Dedifferentiated amniotic fluid mesenchymal stem cell (primary cell): ENCODE measurements around the gene RGS9.
"Not testable (repeated sequence)": the region's sequence is repeated elsewhere in the genome, so short reads cannot be mapped to it uniquely, and the experiment has no call there.

Source experiments
- DNase-seq: peaks from one replicate; pipeline ENCODE4 v3.0.0-alpha.2; 2016; ENCODE audit errors: extremely low spot score

RGS9 gene

DNA sequence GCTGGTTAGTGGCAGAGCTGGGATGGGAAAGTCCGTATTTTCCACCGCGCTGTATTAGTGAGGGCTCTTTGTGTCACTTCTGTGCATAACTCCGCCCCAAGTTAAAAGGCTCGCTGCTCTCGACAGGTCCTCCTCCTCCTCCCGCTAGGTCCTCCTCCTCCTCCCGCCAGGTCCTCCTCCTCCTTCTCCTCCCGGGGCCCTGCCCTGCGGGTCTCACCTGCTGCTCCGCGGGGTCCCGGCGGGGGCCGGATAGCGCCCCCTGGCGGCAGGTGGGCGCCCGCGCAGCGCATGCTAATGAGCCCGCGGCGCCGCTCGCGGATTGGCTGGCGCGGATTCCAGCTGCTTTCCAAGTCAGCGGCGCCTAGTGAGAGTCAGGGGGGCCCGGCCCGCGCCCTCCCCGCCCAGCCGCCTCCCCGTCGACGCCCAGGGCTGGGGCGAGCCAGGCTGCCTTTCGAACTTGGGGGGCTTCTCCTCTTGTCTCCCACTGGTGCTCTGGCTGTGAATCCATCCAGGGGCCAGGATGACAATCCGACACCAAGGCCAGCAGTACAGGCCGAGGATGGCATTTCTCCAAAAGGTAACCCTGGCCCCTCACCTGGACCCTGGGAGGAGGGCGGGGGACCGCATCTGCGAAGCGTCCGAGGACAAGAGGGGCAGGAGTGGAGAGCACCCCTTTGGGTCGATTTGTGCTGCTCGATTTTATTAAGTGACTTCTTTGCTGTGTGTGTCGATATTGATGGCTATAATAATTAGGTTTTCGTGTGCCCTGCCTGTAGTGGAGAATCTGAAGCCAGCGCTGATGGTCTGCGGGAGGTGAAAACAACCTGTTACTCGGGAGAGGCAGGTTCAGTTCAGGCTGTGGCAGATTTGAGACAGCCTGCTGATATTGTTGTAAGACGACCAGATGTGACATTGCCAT, at the start of gene RGS9:
Gene RGS9, plus strand, starts transcription at position 350 of the 919 bp plus-strand sequence. Its CDS starts 171 bp downstream, at position 521.
- DNase-seq, result peak; percentile 34

DNA sequence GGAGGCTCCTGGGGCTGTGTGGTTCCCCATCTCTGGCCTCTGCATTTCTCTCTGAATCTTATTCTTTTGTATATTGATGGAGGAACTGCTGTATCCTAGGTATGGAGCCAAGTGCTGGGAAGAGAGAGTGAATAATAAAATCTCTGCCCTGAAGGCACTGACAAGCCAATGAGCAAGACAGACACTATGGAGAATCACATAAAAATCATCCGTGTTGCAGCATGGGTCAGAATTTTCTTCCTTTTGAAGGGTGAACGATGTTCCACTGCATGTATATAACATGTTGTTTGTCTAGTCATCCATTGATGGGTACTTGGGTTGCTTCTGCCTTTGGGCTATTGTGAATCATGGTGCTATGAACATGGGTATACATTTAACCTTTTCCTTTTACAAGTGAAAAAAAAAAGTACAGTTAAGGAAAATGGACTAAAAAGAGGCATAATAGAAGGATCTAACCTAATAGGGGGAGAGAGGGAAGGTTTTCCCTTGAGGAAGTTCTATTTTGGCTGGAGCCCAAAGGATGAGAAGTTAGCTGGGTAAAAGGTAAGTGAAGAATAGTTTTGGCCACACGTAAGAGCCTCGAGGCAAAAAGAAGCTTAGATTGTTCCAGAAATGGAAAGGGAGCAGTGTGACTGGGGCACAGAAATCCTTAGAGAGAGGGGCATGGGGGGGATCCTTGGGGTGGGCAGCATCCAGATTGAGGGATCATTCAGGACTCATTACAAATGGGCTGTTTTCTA, 48.4 kb upstream of the RGS9 start:
- no peak for DNase-seq

DNA sequence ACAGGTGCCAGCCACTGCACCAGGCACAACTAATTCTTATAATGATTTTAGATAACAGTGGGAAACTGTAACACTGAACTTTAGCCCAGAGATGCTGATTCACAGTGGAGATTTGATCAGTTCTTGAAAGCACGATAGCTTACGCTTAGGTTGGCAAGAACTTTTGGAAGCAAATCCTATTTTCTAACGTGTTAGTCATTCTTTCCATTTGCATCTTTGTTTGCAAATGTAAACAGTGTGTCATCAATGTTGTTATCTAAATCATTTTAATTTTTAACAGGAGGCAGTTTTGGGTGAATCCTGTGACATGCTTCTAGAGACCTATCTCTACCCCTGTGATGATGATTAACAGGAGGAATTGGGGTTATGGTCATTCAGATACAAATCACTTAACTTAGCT, 44.9 kb upstream of the RGS9 start:
- peak; percentile 28 for DNase-seq

DNA sequence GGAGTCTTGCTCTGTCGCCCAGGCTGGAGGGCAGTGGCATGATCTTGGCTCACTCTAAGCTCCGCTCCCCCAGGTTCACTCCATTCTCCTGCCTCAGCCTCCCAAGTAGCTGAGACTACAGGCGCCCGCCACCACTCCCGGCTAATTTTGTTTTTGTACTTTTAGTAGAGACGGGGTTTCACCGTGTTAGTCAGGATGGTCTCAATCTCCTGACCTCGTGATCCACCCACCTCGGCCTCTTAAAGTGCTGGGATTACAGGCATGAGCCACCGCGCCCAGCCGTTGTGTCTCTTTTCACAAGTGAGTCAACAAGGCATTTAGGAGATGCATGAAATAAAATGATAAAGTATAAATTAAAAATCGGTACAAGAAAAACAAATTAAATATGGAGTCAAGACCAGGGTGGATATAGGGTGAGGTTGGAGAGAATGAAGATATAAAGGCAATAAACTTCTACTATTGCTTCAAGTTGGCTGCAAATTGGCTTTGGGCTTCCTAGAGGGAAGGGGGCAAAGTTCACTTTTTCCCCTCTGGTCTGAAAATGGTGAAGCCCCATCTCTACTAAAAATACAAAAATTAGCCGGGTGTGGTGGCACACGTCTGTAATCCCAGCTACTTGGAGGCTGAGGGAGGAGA, 44.3 kb upstream of the RGS9 start:
- not testable (repeated sequence) for DNase-seq

DNA sequence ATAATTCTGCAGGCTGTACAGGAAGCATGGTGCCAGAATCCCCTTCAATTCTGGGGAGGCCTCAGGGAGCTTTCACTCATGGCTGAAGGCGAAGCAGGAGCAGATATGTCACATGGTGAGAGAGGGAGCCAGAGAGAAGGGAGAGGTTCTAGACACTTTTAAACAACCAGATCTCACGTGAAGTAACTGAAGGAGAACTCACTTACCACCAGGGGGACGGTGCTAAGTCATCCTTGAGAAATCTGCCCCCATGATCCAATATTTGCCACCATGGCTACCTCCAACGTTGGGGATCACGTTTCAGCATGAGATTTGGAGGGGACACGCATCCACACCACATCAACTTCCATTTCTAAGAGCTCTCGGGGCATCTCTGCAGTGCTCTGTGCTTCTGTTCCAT, 43.2 kb upstream of the RGS9 start:
- no peak for DNase-seq

DNA sequence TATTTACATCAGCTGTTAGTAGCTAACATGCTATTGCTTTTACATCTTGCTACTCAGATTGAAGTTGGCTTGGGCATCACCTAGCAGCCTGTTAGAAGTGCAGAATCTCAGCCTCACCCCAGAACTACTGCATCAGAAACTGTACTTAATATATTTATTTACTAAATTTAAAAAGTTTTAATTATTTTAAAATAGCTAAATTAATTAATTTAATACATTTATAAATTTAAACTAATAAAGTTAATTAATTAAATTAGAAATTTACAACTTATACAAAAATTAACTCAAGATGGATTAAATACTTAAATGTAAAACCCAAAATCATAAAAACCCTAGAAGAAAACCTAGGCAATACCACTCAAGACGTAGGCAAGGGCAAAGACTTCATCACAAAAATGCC, 41.7 kb upstream of the RGS9 start:
- no peak for DNase-seq

DNA sequence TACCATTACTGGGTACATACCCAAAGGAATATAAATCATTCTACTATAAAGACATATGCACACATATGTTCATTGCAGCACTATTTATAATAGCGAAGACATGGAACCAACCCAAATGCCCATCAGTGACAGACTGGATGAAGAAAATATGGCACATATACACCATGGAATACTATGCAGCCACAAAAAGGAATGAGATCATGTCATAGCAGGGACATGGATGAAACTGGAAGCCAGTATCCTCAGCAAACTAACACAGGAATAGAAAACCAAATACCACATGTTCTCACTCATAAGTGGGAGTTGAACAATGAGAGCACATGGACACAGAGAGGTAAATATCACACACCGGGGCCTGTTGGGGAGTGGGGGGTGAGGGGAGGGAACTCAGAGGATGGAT, 40.8 kb upstream of the RGS9 start:
- not testable (repeated sequence) for DNase-seq

DNA sequence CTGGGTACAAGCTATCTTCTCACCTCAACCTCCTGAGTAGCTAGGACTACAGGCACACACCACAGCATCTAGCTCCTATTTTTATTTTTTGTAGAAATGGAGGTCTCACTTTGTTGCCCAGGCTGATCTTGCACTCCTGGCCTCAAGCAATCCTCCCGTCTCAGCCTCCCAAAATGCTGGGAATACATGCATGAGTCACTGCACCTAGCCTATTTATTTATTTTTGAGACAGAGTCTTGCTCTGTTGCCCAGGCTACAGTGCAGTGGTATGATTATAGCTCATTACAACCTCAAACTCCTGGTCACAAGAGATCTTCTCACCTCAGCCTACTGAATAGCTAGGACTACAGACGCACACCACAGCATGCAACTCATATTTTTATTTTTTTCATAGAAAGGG, 40.1 kb upstream of the RGS9 start:
- DNase-seq, result no peak

DNA sequence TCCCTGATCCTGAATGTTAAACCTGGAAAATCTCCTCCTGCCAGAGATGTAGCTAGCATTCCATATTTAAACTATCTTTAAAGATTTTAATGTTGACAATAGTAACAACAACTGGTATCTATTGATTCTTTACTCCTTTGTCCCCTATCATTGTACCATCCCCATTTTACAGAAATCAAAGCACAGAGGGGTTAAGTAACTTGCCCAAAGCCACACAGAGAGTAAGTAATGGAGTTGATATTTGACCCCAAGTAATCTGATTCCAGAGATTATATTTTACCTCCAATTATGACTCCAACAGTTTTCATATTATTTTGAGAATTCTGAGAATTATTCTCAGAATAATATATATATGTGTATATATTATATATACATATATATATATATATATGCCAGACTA, 37.7 kb upstream of the RGS9 start:
- no peak for DNase-seq

DNA sequence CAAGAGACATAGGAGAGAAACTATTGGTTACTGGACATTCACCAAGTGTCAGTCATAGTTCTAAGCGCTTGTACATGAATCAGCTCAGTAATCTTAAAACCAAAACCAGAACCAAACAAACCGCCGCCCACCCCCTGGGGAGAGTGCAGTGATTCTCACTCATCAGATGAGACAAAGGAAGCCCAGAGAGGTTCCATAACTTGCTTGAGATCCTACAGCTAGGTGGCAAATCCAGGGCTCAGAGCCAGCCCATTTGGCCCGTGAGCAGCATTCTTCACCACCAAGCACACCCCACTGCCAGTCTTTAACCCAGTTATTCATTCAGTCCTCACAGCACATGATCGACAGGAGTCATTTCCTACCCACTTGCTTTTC, 37.2 kb upstream of the RGS9 start:
- peak; percentile 33 for DNase-seq

DNA sequence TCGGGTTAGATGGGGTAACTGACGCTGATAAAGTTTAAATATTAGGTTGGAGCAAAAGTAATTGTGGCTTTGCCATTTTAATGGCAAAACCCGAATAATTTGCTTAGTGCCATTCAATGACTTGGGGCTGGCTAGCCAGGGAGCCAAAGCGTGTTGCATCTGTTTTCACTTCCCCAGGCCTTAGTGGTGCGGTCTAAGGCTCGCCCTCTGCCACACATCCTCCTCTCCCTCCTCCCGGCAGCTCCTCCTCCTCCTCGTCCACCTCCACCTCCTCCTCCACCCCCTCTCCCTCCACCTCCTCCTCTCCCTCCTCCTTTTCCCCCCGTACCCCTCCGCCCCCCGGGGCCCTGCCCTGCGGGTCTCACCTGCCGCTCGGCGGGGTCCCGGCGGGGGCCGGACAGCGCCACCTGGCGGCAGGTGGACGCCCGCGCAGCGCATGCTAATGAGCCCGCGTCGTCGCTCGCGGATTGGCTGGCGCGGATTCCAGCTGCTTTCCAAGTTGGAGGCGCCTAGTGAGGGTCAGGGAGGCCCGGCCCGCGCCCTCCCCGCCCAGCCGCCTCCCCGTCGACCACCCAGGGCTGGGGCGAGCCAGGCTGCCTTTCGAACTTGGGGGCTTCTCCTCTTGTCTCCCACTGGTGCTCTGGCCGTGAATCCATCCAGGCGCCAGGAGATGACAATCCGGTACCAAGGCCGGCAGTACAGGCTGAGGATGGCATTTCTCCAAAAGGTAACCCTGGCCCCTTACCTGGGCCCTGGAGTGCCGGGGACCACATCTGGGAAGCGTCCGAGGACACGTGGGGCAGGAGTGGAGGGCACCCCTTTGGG, 36.6 kb upstream of the RGS9 start:
- DNase-seq, result peak; percentile 40

DNA sequence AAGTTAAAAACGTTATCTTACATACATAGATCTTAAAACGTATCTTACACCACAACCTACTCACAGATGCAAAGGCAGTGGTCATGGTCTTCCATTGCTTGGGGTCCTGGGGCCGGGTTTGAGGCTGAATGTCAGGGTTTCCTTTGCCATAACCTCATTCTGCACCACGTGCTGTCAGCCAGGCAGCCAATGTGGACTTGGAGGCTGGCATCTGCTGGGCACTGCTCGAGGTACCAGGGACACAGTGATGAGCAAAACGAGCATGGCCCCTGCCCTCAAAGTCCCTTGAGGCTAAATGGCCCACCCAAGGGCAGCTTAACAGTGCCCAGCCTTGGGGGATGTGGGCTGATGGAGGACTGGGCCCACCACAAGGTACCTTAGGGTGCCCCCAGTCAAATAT, 35.8 kb upstream of the RGS9 start:
- no peak for DNase-seq

DNA sequence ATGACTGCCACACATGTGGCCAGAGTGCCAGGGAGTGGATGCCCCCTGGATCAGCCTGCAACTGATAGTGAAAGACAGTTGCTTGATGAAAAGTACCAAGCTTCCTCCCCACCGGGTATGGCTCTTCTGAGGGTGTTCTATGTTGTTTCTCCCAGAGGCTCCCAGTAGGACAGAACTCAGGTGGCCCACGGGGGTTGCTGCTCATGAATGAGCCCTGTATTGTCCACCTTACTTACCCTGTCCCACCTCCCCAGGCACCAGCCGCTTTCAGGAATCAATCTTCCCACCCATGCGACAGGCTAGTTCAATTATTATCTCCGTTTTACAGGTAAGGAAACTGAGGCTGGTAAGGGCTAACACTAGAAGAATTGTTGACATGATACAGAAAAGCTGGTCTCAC, 34.9 kb upstream of the RGS9 start:
- no peak for DNase-seq

DNA sequence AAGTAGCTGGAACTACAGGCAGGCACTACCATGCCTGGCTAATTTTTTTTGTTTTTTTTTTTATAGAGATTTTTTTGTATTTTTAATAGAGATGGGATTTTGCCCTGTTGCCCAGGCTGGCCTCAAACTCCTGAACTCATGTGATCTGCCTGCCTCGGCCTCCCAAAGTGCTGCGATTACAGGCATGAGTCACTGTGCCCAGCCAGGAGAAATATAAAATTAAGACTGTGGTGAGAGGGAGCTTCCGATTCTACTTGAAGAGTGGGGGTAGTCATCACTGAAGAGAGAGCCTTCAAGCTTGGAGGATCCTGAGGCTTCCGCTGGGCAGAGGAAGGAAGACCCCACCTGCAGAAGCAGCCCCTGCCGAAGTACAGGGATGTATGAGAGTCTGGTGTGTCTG, 34.4 kb upstream of the RGS9 start:
- no peak for DNase-seq

DNA sequence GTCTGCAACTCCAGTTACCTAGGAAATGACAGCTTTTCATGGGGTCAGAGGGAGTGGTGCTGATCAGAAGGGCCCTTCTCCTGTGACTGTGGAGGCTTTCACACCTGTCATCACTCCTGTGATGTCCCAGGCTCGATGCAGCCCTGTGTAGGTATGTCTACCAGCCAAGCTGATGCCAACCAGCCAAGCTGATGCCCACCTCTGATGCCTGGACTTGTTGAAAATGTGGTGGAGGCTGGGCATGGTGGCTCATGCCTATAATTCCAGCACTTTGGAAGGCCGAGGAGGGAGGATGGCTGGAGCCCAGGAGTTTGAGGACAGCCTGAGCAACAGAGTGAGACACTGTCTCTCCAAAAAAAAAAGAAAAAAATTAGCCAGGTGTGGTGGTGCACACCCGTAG, 33.7 kb upstream of the RGS9 start:
- no peak for DNase-seq

DNA sequence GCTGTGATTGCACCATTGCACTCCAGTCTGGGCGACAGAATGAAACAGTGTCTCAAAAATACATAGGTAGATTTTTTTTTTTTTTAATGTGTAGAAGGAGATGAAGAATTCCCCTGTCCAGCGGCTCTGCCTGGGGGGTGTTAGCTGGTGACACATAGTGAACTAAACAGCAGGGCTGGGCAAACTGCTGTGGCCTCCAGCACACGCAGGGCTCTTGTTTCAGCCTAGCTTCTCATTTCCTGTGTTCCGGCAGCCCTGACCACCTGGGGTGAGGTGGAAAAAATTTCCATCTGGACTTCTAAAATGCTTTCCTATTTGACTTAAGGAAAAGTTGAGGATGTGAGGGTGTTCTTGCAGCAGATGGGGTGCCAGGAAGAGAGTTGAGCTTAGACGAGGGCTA, 33.3 kb upstream of the RGS9 start:
- DNase-seq, result no peak

DNA sequence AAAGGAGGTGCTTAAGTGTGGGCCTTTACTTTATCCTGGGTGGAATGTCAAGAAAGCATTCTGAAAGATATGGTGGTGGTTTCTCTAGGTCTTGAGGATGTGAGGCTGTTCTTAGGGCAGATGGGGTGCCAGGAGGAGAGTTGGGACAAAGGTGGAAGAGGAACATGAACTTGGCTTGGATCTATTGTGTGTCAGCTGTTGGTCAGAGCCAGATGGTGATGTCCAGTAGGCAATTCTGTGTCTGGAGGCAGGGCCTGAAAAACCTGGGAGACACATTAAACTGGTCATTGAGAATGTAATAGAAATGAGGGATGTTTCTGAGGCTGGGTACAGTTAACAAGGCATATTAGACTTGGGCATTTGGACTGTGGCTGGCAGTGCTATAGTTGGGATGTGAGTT, 32.6 kb upstream of the RGS9 start:
- DNase-seq, result no peak

DNA sequence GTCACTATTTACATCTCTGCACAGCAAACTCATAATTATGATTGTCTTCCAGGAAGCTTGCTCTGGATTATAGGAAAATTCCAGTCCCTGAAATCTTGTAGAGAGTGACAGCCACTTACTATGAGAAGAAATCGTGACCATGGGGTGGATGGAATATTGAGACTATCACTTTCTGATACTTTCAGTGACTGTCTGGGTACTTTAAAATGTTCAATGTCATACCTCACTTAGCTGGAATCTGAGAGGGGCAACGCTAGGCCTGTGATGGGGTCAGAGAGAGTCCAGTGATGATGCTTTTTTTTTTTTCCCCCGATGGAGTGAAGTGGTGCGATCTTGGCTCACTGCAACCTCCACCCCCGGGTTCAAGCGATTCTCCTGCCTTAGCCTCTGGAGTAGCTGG, 32.2 kb upstream of the RGS9 start:
- DNase-seq, result no peak

DNA sequence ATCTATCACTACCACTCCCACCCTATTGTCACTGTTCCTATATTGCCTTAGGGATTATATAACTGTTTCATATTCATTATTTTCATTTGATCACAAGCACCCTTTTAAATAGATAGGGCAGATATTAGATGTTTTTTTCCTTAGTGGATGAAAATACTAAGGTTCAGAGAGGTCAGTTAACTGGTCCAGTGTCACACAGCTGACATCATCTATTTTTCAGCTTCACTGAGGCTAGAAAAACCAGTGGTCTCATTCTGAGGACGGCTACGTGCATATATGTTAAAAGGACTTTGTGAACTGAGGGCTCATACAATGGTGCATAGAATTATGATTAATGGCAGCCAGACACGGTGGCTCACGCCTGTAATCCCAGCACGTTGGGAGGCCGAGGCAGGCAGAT, 29.0 kb upstream of the RGS9 start:
- no peak for DNase-seq

DNA sequence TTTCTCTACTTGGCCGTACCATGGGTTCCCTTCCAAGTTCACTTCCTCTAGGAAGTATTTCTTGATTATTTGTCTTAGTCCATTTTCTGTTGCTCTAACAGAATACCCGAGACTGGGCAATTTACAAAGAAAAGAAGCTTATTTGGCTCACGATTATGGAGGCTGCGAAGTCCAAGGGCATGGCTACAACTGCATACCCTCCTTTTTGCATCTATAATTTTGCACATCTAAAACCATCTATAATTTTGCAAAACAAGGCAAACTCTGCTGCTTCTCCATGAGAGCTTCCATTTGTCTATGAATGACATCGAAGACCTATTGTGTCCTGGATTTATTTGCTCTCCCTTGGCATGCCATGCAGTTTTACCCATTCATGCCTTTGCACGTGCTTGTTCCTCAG, 27.6 kb upstream of the RGS9 start:
- DNase-seq, result no peak

DNA sequence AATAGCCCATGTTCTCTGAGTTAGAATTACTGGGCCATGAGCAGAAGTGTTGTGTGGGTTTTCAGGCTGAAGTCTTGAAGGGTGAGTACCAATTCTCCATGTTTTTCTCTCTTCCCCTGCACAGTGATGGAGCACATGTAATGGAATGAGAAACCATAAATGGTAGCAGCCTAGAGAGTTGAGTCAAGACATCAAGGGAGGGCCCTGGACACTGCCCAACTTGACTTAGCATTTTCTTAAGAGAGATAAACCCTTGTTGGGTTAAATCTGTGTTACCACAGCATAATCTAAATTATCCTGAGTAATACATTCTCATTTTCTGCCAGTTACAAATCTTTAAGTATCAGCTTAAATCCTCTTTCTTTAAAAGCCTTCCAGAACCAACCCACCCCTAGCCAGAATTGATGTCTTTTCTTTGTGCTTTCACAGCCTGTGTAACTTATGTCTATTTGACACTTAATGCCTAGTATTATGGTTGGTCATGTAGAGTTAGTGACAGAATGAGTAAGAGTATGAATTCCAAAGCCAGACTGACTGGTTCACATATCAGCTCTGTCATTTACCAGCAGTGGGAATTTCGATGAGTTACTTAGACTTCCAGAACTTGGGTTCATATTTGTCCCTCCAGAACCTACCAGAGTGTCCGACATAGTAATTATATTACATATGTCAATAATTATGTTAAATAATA, 27.0 kb upstream of the RGS9 start:
- DNase-seq, result no peak
